D721Med (cell line): ENCODE data around the gene WDR1.

Experiments
- DNase-seq: peaks from one replicate; pipeline ENCODE4 v3.0.0; 2011; ENCODE audit warnings: low spot score; ENCODE audit not compliant: insufficient read length
- FAIRE-seq: peaks from 2 replicates; lab custom pipeline; 2011; peaks lifted over from hg19 to GRCh38; lab: Jason Lieb, UNC
- CTCF ChIP-seq: IDR thresholded peaks from 2 replicates; pipeline ENCODE4 v1.5.1; 2012; ENCODE audit warnings: mild to moderate bottlenecking, control low read depth; ENCODE audit not compliant: insufficient read depth; ENCODE audit errors: missing control alignments

The WDR1 gene

GRCh38 chr4:10151182-10151581 is 34.6 kb upstream of the WDR1 start:
- no peak for TF ChIP-seq CTCF
- DNase-seq (no peak), FAIRE-seq (no peak)

DNA sequence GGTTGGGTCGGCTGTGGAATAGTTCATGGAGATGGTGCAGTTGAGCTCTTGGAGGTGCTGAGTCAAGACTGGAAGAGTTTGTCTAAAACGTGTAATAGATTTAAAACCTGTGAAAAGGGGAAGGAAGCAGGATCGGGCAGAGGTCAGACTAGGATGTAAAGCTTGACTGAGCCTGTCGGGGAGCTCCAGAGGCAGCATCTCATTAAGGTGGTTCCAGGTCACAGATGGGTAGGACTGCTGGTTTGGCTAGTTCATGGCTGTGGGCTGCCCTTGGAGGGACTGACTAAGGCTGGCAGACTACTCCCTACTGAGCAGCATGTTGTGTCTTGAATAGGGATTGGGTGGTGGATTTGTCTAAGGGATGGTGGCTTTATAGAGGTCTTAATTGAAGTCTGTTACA is 28.4 kb upstream of the WDR1 start:
- FAIRE-seq (no peak), DNase-seq (no peak)
- no peak for TF ChIP-seq CTCF

GRCh38 chr4:10144479-10144878 is 27.9 kb upstream of the WDR1 start:
- TF ChIP-seq CTCF = no peak
- FAIRE-seq = no peak
- no peak for DNase-seq

DNA sequence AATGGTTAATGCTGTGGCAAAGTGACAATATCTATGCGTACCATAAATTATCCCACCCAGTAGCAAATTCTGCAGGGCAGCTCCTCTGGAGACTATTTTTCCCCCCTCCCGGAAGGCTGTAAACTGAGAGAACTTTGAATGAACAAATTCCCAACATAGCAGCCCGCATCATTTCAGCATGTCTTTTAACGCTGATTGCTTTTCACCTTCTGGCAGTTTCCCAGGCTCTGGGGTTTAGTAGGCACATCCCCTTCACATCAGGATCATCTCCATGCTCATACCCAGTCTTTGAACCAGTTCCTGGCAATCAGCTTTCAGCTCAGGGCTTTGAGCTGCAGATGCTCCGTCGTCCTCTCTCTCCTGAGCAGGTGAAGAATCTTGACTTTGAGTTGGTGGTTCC is 26.6 kb upstream of the WDR1 start:
- no peak for TF ChIP-seq CTCF
- FAIRE-seq = no peak
- no peak for DNase-seq

DNA sequence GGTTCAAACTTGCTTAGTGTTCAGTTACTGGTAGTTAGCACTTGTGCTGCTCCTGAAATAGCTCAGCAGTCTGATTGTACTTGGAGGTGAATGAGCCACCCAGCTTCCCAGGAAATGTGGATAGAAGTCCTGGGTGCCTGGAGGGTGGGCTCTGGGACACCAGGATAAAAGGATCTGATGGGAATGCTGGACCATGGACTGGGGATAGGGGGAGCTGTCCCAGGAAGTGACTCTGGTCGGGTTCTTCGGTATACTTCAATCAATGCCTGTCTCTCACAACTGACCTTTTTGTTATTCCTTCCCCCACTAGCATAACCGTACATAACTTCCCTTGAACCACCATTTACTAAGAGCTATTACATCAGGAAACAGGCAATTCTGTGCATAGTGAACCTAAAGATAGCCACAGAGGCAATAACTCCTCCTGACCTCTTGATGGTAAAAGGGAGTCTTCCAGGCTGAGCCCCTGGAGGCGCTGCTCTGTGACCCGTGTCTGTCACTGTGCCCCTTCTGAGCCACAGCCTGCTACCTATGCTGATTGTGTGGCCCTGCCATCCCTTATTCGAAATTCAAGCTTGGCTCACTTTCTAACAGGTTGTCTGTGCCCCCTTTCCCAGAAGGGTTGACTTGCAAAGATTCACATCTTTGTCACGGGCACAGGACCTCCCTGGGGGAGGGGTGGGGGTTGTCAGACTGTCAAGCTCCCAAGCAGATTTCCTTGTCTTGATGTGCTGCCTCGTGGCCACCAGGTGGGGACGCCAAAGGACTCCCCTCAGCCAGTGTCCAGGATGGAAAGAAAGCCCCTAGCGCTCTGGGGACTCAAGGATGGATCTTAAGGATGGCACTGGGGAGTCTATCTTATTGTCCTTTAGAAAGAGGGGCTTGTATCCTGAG is 24.5 kb upstream of the WDR1 start:
- DNase-seq (no peak), FAIRE-seq (no peak)
- TF ChIP-seq CTCF = no peak

GRCh38 chr4:10139518-10139917 is 22.9 kb upstream of the WDR1 start:
- TF ChIP-seq CTCF = no peak
- FAIRE-seq (no peak), DNase-seq (no peak)

GRCh38 chr4:10135260-10135659 is 18.7 kb upstream of the WDR1 start:
- no peak for TF ChIP-seq CTCF
- DNase-seq (no peak), FAIRE-seq (no peak)
